ENCODE data around the gene FBLN7.

- TF ChIP-seq CTCF (conservative IDR thresholded peaks at IDR 0.05; ENCODE audit: low read depth, low read length), result no peak
- no peak for TF ChIP-seq EZH2 (IDR thresholded peaks at IDR 0.05; ENCODE audit: borderline replicate concordance, low read depth, low read length, poor library complexity, severe bottlenecking)
Measured at GRCh38 chr2:112137516-112138158, 548 bp upstream of the FBLN7 start.
